Superior temporal gyrus (tissue), 1 donor: ENCODE data around the gene TFRC.
"Not testable (repeated sequence)": the region's sequence is repeated elsewhere in the genome, so short reads cannot be mapped to it uniquely, and the experiment has no call there.

Experiments used
- DNase-seq: peaks from one replicate; pipeline ENCODE4 v3.0.0-alpha.2; 2016; ENCODE audit errors: extremely low spot score

The TFRC gene

DNA sequence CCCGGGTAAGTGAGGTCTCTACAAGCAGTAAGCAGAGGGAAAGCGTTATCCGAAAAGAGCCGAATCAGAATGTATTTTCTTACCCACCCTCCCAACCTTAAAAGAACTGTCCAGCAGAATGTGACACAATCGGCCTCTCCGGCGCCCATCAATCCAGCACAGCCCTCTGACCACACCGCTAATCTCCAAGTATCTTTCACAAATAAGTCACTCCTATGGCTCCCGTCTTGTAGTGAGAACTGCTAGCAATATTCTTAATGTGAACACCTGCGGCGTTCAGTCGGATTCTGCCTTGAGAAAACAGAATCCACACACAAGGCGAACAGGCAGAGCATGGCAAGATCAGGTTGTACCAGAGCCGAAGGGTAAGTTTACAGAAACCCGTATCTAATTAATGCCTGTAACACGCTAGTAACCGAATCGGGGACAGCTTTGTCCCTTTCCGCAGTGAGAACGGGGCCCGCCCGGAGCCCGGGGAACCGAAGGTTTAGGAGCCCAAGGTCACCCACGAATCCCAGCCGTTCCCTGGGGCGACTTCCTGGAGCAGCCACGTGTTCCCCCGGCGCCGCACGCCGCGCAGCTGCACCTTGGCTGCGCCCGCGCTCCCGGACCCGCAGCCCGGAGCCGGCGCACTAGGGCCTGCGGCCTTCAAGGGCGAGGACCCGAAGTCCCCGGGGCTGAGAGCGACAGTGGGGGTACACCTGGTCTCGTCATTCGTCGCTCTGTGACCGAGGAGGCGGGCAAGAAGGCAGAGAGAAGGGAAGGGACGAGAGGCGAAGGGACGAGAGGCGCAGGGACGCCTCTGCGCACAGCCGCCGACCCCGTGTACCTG, 672 bp downstream of the TFRC start:
- DNase-seq, result peak; percentile 66

DNA sequence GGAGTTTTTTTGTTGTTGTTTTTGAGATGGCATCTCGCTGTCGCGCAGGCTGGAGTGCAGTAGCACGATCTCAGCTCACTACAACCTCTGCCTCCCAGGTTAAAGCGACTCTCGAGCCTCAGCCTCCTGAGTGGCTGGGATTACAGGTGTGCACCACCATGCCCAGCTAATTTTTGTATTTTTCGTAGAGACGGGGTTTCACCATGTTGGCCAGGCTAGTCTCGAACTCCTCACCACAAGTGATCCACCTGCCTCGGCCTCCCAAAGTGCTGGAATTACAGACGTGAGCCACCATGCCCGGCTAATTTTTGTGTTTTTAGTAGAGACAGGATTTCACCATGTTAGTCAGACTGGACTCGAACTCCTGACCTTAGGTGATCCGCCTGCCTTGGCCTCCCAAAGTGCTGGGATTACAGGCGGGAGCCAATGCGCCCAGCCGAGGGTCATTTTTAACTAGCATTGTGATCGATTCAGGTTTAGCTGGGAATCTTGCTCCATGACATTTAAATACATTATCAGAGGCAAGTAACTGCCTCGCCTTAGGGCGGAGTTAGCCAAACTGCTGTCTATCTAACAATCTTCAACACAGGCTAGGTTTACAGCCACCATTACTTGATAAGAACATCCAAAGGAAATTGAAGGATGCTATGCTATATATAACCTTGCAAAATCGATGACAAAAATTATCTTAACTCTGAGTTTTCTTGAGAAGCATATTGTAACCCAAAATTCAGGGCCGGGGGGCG, 1.6 kb downstream of the TFRC start:
- not testable (repeated sequence) for DNase-seq

DNA sequence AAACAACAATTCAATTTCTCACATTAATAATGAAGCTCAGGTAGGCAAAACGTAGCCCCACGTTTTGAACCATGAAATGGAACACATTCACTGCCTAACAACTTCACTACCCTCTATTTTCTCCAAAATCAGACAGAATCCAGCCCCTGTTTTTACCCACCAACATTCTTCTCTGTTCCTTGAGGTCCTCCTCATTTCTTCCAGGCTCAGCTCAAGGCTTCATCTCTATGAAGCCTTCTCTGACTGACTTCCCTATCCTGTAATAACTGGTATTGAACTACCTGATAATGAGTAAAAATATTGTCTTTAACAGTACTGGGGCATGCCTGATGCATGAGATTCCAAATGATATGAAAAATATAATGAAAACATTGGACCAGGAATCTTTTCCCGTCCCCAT, 2.2 kb downstream of the TFRC start:
- no peak for DNase-seq

DNA sequence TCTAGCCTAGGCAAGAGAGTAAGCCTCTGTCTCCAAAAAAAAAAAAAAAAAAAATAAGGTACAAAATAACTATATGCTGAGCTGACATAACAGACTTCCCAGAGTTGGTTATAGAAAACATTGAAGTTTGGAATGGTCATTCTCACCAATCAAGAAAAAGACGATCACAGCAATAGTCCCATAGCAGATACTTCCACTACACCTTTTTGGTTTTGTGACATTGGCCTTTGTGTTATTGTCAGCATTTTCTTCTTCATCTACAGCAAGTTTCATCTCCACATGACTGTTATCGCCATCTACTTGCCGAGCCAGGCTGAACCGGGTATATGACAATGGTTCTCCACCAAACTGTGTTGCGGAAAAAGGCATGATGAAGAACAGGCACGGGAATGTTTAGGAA, 6.9 kb downstream of the TFRC start:
- DNase-seq, result no peak

DNA sequence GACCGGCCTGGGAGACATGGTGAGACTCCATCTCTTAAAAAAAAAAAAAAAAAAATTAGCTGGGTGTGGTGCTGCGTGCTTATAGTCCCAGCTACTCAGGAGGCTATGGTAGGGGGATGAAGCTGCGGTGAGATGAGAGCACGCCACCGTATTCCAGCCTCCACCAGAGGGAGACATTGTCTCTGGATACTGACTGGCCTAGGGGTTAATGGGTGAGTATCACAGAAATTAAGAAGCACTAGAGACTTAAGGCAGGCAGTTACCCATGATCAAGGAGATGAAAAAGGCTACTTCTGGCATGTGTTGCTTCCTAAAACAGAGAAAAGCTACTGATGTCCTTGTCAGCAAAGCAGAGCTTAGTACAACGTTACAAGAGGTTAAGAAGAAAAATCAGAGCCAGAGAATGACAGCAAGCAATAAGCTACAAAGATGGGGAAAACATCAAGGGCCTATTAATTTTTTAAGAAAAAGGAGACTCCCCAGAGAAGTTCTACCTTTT, 8.6 kb downstream of the TFRC start:
- peak; percentile 89 for DNase-seq

DNA sequence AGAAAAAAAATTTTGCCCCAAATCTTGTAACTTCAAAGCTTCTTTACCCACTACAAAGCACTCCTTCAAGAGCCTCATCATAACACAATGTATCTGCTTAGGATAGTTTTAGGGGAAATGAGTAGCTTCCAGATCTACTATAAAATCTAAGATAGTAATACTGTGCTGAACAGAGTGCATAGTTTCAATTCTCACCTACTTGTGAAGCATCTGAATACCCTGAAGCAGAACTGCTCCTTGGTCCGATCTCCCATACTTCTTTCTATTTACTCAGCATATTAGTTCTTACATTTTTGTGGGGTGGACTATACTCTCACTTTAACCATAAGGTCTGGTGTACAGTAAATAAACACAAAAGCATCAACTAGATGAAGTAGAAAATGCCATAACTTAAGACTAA, 9.6 kb downstream of the TFRC start:
- no peak for DNase-seq

DNA sequence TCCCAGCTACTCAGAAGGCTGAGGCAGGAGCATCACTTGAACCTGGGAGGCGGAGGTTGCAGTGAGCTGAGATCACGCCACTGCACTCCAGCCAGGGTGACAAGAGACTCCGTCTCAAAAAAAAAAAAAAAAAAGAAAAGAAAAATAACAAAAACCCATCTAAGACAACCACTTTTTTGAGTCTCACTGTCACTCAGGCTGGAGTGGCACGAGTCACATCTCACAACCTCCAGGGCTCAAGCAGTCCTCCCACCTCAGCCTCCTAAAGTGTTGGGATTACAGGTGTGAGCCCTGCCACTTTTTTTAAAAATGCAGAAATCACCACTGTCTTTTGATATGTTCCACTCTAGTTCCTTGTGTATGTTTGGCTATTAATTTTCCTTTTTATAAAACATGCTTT, 13.1 kb downstream of the TFRC start:
- DNase-seq, result not testable (repeated sequence)

DNA sequence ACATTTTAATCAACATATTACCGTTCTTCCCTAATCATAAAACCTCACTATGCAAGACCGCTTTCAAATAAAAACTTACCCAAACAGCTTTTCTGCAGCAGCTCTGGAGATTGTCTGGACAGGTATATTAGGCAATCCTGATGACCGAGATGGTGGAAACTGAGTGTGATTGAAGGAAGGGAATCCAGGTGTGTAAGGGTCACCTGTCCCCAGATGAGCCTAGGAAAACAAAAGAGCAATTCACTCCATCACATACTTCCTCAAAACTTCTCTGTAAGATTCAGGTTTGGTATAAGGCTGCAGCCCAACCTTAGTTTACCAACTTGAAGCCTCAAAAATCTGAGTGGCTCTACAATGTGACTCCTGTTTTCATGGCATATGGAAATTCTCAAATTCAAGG, 14.5 kb downstream of the TFRC start:
- no peak for DNase-seq

DNA sequence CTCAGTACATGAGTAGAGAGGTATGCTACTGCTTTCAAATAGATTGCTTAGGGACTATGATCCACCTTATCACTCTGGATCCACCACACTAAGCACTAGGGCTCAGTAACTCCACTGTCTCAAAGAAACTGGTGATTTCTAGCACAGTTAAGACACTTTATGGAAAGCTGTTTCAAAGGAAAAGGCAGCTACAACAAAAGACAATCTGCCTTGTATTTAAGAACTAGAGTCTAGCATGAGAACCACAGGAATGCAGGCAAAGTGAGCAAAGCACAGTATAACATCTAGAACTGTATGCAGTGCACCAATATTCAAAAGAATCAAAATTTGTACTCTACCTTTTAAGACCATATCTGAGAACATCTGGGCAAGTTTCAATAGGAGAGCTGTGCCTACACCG, 17.9 kb downstream of the TFRC start:
- DNase-seq, result no peak

DNA sequence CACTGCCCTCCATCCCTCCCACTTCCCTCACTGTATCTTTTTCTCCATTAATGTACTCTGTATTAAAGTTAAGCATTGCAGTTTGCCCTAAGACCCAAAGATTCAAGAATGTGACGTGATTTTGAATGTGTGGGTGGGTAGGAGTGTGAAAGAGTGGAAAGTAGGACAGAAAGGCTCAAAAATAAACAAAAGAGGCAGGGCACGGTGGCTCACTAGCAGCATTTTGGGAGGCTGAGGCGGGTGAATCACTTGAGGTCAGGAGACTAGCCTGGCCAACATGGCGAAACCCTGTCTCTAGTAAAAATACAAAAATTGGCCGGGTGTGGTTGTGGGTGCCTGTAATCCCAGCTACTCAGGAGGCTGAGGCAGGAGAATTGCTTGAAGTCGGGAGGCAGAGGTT, 18.4 kb downstream of the TFRC start:
- no peak for DNase-seq

DNA sequence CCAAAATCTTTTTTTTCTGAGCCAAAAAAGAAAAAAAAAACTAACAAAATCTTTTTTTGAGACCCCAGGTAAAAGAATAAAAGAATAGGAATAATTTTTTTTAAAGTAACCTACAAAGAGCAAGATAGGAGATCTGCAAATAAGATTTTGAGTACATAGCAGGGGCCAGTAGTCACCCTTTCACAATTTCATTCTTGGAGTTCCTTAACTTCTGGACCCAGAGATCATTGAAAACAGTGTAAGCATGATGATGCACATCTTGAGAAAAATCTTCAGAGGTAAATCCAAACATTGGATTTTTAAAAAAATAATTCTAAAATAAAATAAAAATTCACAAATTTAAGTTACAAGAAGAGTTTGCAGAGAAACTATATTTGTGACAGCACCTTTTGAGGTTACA, 18.8 kb downstream of the TFRC start:
- no peak for DNase-seq

DNA sequence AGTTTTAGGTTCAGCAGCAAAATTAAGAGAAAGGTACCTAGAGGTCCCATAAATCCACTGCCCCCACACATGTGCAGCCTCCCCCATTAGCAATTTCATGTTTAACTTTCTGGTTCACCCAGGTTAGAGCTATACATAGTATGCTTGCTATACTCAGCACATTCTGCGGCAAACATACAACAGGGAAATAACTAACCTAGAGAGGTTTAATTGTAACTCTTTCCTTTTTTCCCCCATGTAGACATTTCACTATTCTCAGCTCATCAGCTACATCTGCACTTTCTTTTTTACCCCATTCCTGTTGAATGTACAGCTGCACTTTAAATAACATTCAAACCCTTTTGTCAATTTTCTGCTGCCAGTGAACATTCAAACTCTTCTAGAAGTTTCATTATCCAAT, 21.1 kb downstream of the TFRC start:
- DNase-seq, result no peak

DNA sequence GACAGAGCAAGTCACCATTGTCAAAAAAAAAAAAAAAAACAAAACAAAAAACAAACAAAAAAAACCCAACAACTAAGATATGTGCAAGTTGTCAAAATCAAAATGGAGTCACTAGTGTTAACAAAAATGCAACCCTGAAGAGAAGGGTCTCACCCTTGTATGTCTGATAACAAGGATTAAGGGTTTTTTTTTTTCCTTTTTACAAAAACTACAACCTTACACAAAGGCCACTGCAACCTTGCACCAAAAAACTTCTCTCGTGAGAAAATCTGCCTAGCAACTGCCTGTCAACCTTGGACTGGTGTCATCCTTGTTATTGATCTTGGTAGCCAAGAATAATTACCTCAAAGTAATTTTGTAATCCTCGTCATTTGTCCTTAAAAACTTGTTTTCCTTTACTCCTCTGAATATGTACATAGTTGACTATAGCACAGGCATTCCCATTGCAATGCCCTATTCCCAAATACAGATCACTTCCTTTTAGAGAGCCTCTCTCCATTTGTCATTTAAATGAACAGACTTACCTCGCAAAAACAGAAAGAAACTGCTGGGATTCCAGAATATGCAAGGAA, 24.0 kb downstream of the TFRC start:
- DNase-seq, result no peak

DNA sequence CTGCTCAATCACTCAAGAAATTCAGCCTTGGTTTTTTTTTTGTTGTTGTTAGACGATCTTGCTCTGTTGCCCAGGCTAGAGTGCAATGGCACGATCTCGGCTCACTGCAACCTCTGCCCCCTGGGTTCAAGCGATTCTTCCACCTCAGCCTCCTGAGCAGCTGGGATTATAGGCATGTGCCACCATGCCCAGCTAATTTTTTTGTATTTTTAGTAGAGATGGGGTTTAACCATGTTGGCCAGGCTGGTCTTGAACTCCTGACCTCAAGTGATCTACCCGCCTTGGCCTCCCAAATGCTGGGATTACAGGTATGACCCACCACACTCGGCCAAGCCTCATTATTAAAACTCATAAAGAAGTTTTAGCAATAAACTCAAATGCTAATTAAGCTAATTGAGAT, 25.5 kb downstream of the TFRC start:
- not testable (repeated sequence) for DNase-seq

DNA sequence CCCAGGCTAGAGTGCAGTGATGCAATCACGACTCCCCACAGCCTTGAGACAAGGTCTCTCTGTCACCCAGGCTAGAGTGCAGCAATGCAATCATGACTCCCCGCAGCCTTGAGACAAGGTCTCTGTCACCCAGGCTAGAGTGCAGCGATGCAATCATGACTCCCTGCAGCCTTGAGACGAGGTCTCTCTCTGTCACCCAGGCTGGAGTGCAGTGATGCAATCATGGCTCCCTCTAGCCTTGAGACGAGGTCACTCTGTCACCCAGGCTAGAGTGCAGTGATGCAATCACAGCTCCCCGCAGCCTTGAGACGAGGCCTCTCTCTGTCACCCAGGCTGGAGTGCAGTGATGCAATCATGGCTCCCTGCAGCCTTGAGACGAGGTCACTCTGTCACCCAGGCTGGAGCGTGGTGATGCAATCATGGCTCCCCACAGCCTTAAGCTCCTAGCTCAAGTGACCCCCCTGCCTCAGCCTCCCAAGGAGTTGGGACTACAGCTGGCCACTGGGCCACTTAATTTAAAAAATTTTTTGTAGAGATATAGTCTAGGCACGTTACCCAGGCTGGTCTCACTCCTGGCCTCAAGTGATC, 26.1 kb downstream of the TFRC start:
- no peak for DNase-seq

DNA sequence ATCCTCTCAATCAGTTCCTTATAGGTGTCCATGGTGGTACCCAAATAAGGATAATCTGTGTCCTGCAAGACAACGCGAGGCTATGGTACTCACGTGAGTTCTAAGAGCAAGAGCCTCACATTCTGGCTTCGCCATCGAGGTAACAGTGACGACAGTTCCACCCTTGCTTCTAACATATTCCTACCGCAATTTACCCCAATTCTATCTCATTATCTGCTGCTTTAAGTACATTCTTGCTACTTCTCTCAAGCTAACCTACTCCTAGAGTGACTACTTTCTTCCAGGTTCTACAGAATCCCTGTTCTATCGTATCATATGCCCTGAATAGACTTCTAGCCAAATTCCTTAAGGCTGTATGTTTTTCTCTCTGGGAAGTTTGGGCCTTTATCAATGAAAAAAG, 26.6 kb downstream of the TFRC start:
- DNase-seq, result no peak

DNA sequence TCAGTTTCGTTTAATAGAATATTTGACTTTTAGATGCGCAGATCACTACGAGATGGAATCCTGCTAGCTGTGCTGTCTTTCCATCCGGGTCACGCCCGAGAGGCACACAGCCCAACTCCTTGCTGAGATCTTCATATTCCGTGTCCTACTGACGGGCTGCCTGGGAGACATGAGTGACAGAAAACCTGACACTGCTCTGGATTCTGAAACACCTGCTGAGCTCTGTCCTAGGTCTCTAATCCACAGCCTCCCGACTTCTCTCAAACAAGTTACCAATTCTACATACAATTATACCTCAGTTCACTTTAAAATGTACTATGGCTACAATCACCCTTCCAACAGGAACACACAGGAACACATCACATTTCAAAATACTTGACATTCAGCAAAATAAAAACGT, 27.2 kb downstream of the TFRC start:
- DNase-seq, result no peak

DNA sequence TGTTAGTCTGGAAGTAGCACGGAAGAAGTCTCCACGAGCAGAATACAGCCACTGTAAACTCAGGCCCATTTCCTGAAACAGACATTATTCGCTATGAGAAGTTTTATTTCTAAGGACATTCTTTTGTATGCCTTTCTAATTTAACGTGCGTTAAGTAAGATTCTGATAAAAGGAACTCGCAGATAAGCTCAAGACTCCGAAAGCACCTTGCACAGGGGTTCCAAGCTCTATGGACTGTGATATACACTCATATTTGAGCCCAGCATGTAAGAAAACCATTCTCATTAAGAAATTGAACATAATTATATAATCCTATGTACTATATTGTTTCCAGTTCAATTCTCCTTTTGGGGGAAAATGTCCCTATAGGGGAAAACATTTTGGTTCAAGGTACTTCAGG, 28.4 kb downstream of the TFRC start:
- DNase-seq, result no peak

DNA sequence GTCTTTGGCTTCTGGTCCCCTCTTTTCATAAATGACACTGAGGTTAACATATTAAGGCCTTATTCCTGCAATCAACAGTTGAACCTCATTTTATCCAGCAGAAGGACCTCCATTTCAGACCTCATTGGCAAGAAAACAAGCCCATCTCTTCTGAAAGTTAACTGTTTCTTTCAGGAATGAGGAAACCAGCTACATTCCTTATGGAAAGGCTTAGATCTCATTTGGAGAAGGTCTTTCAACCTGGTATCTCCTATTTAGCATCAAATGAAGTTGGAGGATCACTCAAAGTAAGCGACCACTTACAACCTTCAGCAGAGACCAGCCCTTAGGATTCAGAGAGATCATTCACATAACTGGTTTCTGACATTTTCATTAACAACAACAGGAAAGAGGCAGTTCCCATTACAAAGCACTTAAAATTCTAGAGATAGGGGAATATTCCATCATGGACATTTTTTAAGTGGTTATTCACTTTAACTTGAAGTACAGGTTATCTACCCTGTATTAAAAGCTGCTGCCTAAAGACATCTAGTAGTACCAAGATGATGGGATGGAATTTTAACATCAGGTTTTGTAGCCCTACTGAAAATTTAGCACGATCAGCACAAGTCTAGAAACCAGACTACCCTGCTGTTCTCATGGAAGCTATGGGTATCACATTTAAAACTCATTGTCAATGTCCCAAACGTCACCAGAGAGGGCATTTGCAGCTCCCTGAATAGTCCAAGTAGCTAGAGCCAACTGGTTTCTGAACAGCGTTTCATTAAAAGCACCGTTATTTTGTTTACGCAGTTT, 30.4 kb downstream of the TFRC start:
- DNase-seq, result no peak

DNA sequence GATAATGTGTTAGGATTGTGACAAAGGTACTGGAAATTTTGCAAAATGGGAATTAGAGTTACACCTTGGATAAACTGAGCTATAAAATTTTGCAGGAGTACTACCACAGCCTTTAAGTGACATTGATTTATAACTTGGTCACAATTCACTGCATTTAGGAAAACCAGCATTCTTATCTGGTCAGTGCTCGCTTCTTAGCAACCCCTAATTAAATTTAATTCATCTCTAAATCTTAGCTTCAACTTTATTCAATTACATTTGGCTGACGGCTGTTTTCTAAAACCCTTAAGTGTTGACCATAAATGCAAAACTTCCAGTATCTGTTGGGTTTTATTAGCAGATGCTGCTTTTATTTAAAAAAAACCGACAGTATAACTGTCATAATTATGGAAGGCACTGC, 31.3 kb downstream of the TFRC start:
- no peak for DNase-seq

DNA sequence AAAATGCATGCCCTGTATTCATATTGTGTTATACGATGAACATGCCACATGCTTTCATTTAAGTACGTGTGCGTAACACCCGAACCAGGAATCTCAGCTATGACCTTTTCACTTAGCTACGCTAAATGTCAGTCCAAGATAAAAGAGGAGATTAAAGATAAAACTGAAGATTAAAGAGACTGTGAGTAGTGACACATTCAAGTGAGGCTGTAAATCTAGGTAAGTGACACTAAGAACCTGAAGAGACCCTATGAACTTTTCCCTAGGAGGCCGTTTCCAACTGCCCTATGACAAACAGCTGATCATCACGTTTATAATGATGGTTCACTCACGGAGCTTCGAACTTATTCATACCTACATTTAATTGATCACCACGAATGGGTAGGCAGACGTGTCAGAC, 32.2 kb downstream of the TFRC start:
- no peak for DNase-seq
